Suprapubic skin (tissue), 4 donors: Measurements from ENCODE around the gene PRKD2. TPM values are rescaled to one million over a fixed set of nuclear protein-coding genes. Genes with fewer than 3 reads are reported as not detected.
A peak's percentile ranks its signal among the peaks of the same experiment; 100 is the strongest.

Experiments used
- DNase-seq, 2 donors: peaks; one replicate each; pipeline ENCODE4 v3.0.0-alpha.2; 2019; ENCODE audit warnings: low spot score in 2 of 2
- H3K27ac ChIP-seq: fragments of 200-600 bp; sonication (generic); one replicate; pipeline ENCODE4 v1.5.1; 2019
- H3K27me3 ChIP-seq: fragments of 200-600 bp; sonication (generic); one replicate; pipeline ENCODE4 v1.5.1; 2019
- H3K36me3 ChIP-seq: fragments of 200-600 bp; sonication (generic); one replicate; pipeline ENCODE4 v1.5.1; 2019
- H3K4me1 ChIP-seq: fragments of 200-600 bp; sonication (generic); one replicate; pipeline ENCODE4 v1.5.1; 2019
- H3K4me3 ChIP-seq: fragments of 200-600 bp; sonication (generic); one replicate; pipeline ENCODE4 v1.5.1; 2019; ENCODE audit warnings: mild to moderate bottlenecking
- H3K9me3 ChIP-seq: fragments of 200-600 bp; sonication (generic); one replicate; pipeline ENCODE4 v1.5.1; 2019
- EP300 ChIP-seq: sonication (generic); formaldehyde crosslinking; IDR thresholded peaks from one replicate; pipeline ENCODE4 v1.6.1; 2017; ENCODE audit warnings: antibody characterized with exemption
- POLR2A ChIP-seq, 2 donors: fragments of 450-650 bp; IDR thresholded peaks; one replicate each; pipeline ENCODE4 v1.6.1; 2017; ENCODE audit warnings: antibody characterized with exemption in 2 of 2, mild to moderate bottlenecking in 2 of 2, moderate library complexity in 2 of 2
- POLR2AphosphoS5 ChIP-seq, 3 donors: sonication (generic); formaldehyde crosslinking; IDR thresholded peaks; one replicate each; pipeline ENCODE4 v1.6.1; 2017; ENCODE audit warnings: antibody characterized with exemption in 3 of 3
- WGBS: methylation state at CpG from one replicate; pipeline ENCODE4 v1.1.5; 2018; 5-methylcytosine and 5-hydroxymethylcytosine counted together
- total RNA-seq, 4 donors: library from RNA; depleted of rRNA; stranded (reverse); fragments of >200 nt; gene quantifications; one replicate each; pipeline ENCODE4 v1.1.0, GENCODE V29; 2016
- TF ChIP-seq, protein P1 (sequence below), 2 donors: fragments of 200-600 bp in 1 of 2; fragments of 450-650 bp in 1 of 2; sonication (generic) in 1 of 2; IDR thresholded peaks; one replicate each; pipeline ENCODE4 v1.5.1; 2016 to 2019; ENCODE audit warnings: antibody characterized with exemption in 2 of 2, mild to moderate bottlenecking in 1 of 2, moderate library complexity in 1 of 2

The PRKD2 gene
- total RNA-seq, 4 donors from 2014 or later: 51.5 to 136 (median 61.2) TPM

DNA sequence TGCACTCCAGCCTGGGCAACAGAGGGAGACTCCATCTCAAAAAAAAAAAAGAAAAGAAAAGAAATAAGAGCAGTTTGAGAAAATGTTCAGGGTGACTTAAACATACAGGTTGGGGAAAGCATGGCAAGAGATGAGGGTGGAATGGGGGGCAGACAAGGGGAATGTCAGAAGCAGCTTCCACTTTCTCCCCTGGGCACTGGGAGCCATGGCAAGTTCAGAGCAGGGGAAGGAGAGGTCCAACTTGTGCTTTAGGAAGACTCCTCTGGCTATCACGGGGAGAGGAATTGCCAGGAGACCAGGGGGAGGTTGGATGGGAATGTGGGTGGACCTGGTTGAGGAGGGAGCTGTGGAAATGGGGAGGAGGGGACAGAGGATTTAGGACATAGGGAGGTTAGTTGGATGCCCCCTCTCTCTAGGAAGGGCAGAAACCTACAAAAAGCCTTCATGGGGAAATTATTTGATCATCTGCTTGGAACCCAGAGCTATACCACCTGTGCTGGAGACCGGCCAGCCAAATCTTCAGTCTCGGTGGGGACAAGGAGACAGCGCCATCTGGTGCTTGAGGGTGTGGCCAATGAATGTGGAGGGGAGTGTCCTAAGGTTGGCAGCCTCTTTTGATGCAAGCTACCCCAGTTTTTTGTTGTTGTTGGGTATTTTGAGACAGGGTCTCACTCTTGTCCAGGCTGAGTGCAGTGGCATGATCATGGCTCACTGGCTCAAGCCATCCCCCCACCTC is 36.7 kb upstream of the PRKD2 start:
- peaks cover 10% of the 10 kb centered on the region for H3K36me3 ChIP-seq
- WGBS: 39% methylated on average over 4 of the region's 4 CpGs
- no peak overlapping the region for H3K4me3 ChIP-seq
- DNase-seq: no peak
- peaks cover 8% of the 10 kb centered on the region for H3K4me1 ChIP-seq
- no peaks in the 10 kb centered on the region for H3K9me3 ChIP-seq
- no peak for TF ChIP-seq EP300
- TF ChIP-seq, protein P1, sequence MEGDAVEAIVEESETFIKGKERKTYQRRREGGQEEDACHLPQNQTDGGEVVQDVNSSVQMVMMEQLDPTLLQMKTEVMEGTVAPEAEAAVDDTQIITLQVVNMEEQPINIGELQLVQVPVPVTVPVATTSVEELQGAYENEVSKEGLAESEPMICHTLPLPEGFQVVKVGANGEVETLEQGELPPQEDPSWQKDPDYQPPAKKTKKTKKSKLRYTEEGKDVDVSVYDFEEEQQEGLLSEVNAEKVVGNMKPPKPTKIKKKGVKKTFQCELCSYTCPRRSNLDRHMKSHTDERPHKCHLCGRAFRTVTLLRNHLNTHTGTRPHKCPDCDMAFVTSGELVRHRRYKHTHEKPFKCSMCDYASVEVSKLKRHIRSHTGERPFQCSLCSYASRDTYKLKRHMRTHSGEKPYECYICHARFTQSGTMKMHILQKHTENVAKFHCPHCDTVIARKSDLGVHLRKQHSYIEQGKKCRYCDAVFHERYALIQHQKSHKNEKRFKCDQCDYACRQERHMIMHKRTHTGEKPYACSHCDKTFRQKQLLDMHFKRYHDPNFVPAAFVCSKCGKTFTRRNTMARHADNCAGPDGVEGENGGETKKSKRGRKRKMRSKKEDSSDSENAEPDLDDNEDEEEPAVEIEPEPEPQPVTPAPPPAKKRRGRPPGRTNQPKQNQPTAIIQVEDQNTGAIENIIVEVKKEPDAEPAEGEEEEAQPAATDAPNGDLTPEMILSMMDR (IDR thresholded peaks at IDR 0.05): peak; percentile 19 to 48
- H3K27ac ChIP-seq: no peak overlapping the region
- no peaks in the 10 kb centered on the region for H3K27me3 ChIP-seq

DNA sequence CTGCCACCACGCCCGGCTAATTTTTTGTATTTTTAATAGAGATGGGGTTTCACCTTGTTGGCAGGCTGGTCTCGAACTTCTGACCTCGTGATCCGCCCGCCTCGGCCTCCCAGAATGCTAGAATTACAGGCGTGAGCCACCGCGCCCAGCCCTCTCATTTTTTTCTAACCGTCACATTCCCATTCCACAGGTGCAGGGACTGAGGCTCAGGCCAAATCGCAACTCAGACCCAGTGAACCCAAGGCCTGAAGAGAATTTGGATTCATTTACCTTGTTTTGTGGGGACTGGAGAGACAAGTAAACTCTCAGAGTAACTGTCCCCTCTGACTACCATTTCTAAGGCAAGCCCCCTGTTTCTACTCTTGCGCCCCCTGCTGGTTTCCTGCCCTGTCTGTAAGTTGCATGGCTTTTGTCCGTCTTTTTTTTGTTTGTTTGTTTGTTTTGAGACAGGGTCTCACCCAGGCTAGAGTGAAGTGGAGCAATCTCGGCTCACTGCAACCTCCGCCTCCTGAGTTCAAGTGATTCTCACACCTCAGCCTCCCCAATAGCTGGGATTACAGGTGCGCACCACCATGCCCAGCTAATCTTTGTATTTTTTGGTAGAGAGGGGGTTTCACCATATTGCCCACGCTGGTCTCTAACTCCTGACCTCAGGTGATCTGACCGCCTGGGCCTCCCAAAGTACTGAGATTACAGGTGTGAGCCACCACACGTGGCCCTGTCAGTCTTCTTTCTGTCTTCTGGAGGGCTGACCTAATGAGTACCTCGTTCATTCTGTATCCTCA is 31.6 kb upstream of the PRKD2 start:
- no peak for DNase-seq
- TF ChIP-seq POLR2A (IDR thresholded peaks at IDR 0.05): no peak
- TF ChIP-seq, protein P1 (IDR thresholded peaks at IDR 0.05): peak; percentile 43 to 61
- Histone ChIP-seq H3K4me3 (no peak overlapping the region), H3K4me1 (peaks cover 27% of the 10 kb centered on the region), H3K9me3 (no peaks in the 10 kb centered on the region), H3K27me3 (no peaks in the 10 kb centered on the region), H3K27ac (no peak overlapping the region), H3K36me3 (no peaks in the 10 kb centered on the region)
- 87% methylated on average over 21 of the region's 21 CpGs for WGBS

DNA sequence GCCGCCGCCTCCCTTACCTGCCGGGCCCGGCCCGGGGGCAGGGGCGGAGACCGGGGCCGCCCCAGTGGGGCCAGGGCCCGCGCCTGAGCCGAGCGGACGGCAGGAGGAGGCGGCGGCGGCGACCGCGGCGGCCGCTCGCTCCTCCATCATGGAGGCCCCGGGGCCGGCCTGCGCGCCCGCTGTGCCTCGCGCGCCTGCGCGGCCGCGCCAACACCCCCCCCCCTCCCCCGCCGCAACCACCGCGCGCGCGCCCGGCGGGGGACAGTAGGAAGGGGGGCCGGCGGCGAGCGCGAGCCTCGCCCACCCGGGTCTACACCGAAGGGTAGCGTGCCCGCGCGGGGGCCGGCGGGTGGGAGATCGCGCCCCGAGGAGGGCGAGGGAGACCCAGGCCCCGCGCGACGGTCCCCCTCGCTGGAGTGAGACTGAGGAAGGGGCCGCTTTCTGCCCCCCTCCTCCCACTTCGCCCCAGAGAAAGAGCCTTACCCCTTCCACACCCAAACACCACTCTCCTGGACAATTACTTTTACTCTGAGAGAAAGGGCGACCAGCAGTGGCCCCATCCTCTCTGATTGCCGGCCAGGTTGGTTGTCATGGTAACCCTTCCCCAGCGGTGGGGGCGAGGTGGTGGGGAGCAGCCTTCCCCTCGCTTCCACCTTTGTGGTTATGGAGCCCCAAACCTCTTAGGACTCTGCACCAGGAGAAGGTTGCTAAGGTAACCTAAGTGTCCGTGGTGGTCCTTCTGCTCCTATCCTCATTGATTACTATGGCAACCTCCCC is 29.6 kb upstream of the PRKD2 start, which contains the start of gene STRN4:
TSS of gene STRN4 (minus strand) at position 170 of the 777 bp plus-strand sequence. CDS start at position 150, 20 bp downstream.
- H3K36me3 ChIP-seq: no peaks in the 10 kb centered on the region
- no peaks in the 10 kb centered on the region for H3K9me3 ChIP-seq
- H3K4me3 ChIP-seq: peak within 1 kb of the TSS; percentile 86
- peak in 1 of 2 donors; percentile 69 for TF ChIP-seq POLR2A (IDR thresholded peaks at IDR 0.05)
- TF ChIP-seq, protein P1 (IDR thresholded peaks at IDR 0.05): no peak
- 3% methylated on average over 18 of the region's 74 CpGs for whole genome bisulfite sequencing
- DNase-seq: no peak
- peaks cover 44% of the 10 kb centered on the region for H3K4me1 ChIP-seq
- H3K27me3 ChIP-seq: no peaks in the 10 kb centered on the region
- H3K27ac ChIP-seq: peak within 1 kb of the TSS; percentile 89

DNA sequence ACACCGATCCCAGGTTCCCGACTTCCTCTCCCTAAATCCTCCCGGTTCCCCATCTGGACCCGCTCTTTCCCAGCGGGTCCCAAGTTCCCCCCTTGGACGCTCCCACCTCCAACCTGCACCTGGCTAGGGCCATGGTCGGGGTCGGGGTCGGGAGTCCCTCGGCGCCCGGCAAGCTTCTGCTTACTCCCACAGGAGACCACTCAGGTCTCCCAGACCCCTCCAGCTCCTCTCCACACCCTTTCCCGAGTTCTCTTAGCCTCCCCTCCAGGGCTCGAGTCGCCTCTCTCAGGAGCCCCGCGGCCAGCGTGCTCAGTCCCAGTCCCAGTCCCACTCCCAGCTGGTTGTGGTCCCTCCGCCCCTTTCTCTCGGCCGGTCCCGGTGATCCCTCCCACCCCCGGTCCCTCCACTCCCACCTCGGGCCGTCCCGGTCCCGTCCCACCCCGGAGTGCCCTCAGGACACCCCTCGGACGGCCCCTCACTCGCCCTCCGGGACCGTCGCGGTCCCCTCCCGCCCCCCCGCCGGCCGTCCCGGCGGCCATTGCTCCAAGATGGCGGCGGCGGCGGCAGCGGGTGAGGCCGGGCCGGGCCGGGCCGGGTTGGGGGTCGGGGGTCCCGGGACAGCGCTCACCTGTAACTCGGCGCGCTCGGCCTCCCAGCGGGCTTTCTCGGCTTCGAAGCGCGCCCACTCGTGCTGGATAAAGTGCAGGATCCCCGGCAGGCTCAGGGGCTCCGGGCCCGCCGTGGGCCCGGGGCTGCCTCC is 28.8 kb upstream of the PRKD2 start, which contains the start of gene FKRP:
TSS of gene FKRP (plus strand) at position 537 of the 760 bp plus-strand sequence. CDS start 9,394 bp downstream, outside the sequence.
- DNase-seq: no peak
- Histone ChIP-seq H3K9me3 (no peaks in the 10 kb centered on the region), H3K27ac (peak within 1 kb of the TSS; percentile 89), H3K36me3 (no peaks in the 10 kb centered on the region), H3K27me3 (no peaks in the 10 kb centered on the region), H3K4me3 (peak within 1 kb of the TSS; percentile 86), H3K4me1 (peaks cover 49% of the 10 kb centered on the region)
- TF ChIP-seq EP300 (no peak), POLR2A (IDR thresholded peaks at IDR 0.05) (no peak), POLR2AphosphoS5 (IDR thresholded peaks at IDR 0.05) (no peak)
- TF ChIP-seq, protein P1 (IDR thresholded peaks at IDR 0.05): no peak
- WGBS: under 1% methylated on average over 29 of the region's 68 CpGs
